Common myeloid progenitor, CD34-positive (primary cell): ENCODE data around the gene AP1G2.
"Not testable (repeated sequence)": the region's sequence is repeated elsewhere in the genome, so short reads cannot be mapped to it uniquely, and the experiment has no call there.

Experiments
- CTCF ChIA-PET: fragments of 350-600 bp; sonication (Branson Sonifier 250); formaldehyde crosslinking; loops from one replicate; lab custom pipeline; 2021; ENCODE audit warnings: antibody characterized with exemption; lab: Charles Lee
- POLR2A ChIA-PET: fragments of 350-600 bp; sonication (Branson Sonifier 250); formaldehyde crosslinking; loops from one replicate; lab custom pipeline; 2021; ENCODE audit warnings: antibody characterized with exemption; lab: Charles Lee
- DNase-seq, 3 donors: peaks; one replicate each; pipeline versions ENCODE4 v3.0.0 to v3.0.0-alpha.2; 2013
- H3K27ac ChIP-seq, 2 experiments: 1 replicate in 1 of 2; 2 replicates in 1 of 2; pipeline ENCODE4 v1.7.0; 2013; ENCODE audit warnings: inconsistent platforms in 2 of 2, low read length in 2 of 2, mild to moderate bottlenecking in 2 of 2, low read depth in 1 of 2, moderate library complexity in 1 of 2; ENCODE audit not compliant: severe bottlenecking in 2 of 2, insufficient read depth in 1 of 2, poor library complexity in 1 of 2
- H3K27me3 ChIP-seq, 5 experiments: replicated peaks in 2 of 5; 1 replicate in 3 of 5; 2 replicates in 2 of 5; pipeline versions ENCODE4 v1.6.1 to v1.7.0; 2013; ENCODE audit warnings: low read length in 4 of 5, mild to moderate bottlenecking in 2 of 5, moderate library complexity in 2 of 5, inconsistent platforms in 1 of 5; ENCODE audit not compliant: insufficient read depth in 5 of 5, control insufficient read depth in 4 of 5
- H3K36me3 ChIP-seq, 4 experiments: 1 replicate in 2 of 4; 2 replicates in 2 of 4; pipeline versions ENCODE4 v1.6.1 to v1.7.0; 2013; ENCODE audit warnings: low read length in 3 of 4, control low read depth in 1 of 4, mild to moderate bottlenecking in 1 of 4; ENCODE audit not compliant: control insufficient read depth in 4 of 4, insufficient read depth in 4 of 4
- H3K4me1 ChIP-seq, 4 experiments: 1 replicate in 3 of 4; 2 replicates in 1 of 4; pipeline versions ENCODE4 v1.6.1 to v1.7.1; 2013; ENCODE audit warnings: low read length in 3 of 4, mild to moderate bottlenecking in 3 of 4, control low read depth in 1 of 4, inconsistent platforms in 1 of 4, moderate library complexity in 1 of 4; ENCODE audit not compliant: control insufficient read depth in 4 of 4, insufficient read depth in 4 of 4; ENCODE audit errors: control extremely low read depth in 1 of 4
- H3K4me3 ChIP-seq, 7 experiments: 1 replicate in 4 of 7; 2 replicates in 3 of 7; pipeline versions ENCODE4 v1.5.1 to v1.7.0; 2013; ENCODE audit warnings: mild to moderate bottlenecking in 7 of 7, low read length in 6 of 7, moderate library complexity in 6 of 7, inconsistent platforms in 2 of 7, low read depth in 2 of 7, control low read depth in 1 of 7; ENCODE audit not compliant: insufficient read depth in 4 of 7, control insufficient read depth in 1 of 7; ENCODE audit errors: extremely low read depth in 1 of 7
- H3K9me3 ChIP-seq, 5 experiments: 1 replicate in 4 of 5; 2 replicates in 1 of 5; pipeline versions ENCODE4 v1.6.1 to v1.7.1; 2013; ENCODE audit warnings: low read length in 4 of 5, mild to moderate bottlenecking in 2 of 5, inconsistent platforms in 1 of 5, low read depth in 1 of 5, moderate library complexity in 1 of 5; ENCODE audit not compliant: control insufficient read depth in 4 of 5, insufficient read depth in 2 of 5; ENCODE audit errors: control extremely low read depth in 1 of 5
- WGBS: methylation state at CpG from one replicate; pipeline ENCODE4 v1.1.5; 2013; ENCODE audit not compliant: insufficient coverage; 5-methylcytosine and 5-hydroxymethylcytosine counted together

The AP1G2 gene

GRCh38 chr14:23536906-23537305, 30.7 kb downstream of the AP1G2 start:
- H3K27me3 ChIP-seq, H3K36me3 ChIP-seq, H3K27ac ChIP-seq, H3K4me3 ChIP-seq, H3K9me3 ChIP-seq, H3K4me1 ChIP-seq, DNase-seq: not testable (repeated sequence)
- 100% methylated on average over 6 of the region's 6 CpGs for WGBS
- ChIA-PET POLR2A (interaction anchor here (0.5 kb wide), 1 partner anchor 15 kb away, joined by 3 read pairs; the partner anchor contains the start of gene ZFHX2), CTCF (interaction anchor here (1.1 to 7.9 kb wide), 8 partner anchors 10 to 58 kb away, joined by 3 to 134 read pairs (median 5); no protein-coding TSS in a partner anchor)

- Histone ChIP-seq H3K36me3 (no peaks in the 10 kb centered on the region), H3K4me1 (peaks cover 0 to 5% (median 2%) of the 10 kb centered on the region in 4 experiments), H3K9me3 (no peaks in the 10 kb centered on the region), H3K27ac (no peak overlapping the region), H3K27me3 (no peaks in the 10 kb centered on the region), H3K4me3 (no peak overlapping the region)
- POLR2A ChIA-PET, result interaction anchor here (0.5 kb wide), 1 partner anchor 15 kb away, joined by 3 read pairs; the partner anchor contains the start of gene ZFHX2
- no CpG with 5 or more reads among the region's 2 CpGs for WGBS
- DNase-seq, result no peak
- CTCF ChIA-PET, result interaction anchor here (1.1 to 7.9 kb wide), 7 partner anchors 10 to 58 kb away, joined by 4 to 134 read pairs (median 6); no protein-coding TSS in a partner anchor
These were observed 31.1 kb downstream of the AP1G2 start for GRCh38 chr14:23536494-23536893.

- Histone ChIP-seq H3K4me3 (no peak overlapping the region), H3K36me3 (no peaks in the 10 kb centered on the region), H3K27ac (no peak overlapping the region), H3K4me1 (peaks cover 0 to 10% (median 7%) of the 10 kb centered on the region in 4 experiments), H3K9me3 (no peaks in the 10 kb centered on the region), H3K27me3 (no peaks in the 10 kb centered on the region)
- POLR2A ChIA-PET, result no interaction called here
- CTCF ChIA-PET, result interaction anchor here (3.1 to 7.9 kb wide), 3 partner anchors 13 to 57 kb away, joined by 11 to 134 read pairs (median 97); no protein-coding TSS in a partner anchor
- WGBS, result 92% methylated on average over 4 of the region's 4 CpGs
- no peak for DNase-seq
These were observed 31.6 kb downstream of the AP1G2 start for GRCh38 chr14:23535943-23536342.

- ChIA-PET CTCF (interaction anchor here (1.2 to 8.1 kb wide), 4 partner anchors 8 to 59 kb away, joined by 3 to 65 read pairs (median 4); partner anchors contain the start of gene THTPA), POLR2A (no interaction called here)
- 97% methylated on average over 10 of the region's 16 CpGs for WGBS
- no peak overlapping the region for H3K4me3 ChIP-seq
- DNase-seq, result no peak
- no peaks in the 10 kb centered on the region for H3K36me3 ChIP-seq
- H3K4me1 ChIP-seq, result peaks cover 0 to 19% (median 16%) of the 10 kb centered on the region in 4 experiments
- H3K27me3 ChIP-seq, result no peaks in the 10 kb centered on the region
- no peaks in the 10 kb centered on the region for H3K9me3 ChIP-seq
- no peak overlapping the region for H3K27ac ChIP-seq
These were observed 33.7 kb downstream of the AP1G2 start for GRCh38 chr14:23533652-23534435.

GRCh38 chr14:23532658-23533057, 34.9 kb downstream of the AP1G2 start:
- WGBS, result 96% methylated on average over 6 of the region's 7 CpGs
- Histone ChIP-seq H3K4me3 (no peak overlapping the region), H3K27ac (no peak overlapping the region), H3K9me3 (no peaks in the 10 kb centered on the region), H3K27me3 (no peaks in the 10 kb centered on the region), H3K36me3 (no peaks in the 10 kb centered on the region), H3K4me1 (peaks cover 0 to 19% (median 15%) of the 10 kb centered on the region in 4 experiments)
- POLR2A ChIA-PET, result interaction anchor here (1.2 kb wide), 1 partner anchor 31 kb away, joined by 3 read pairs; no protein-coding TSS in a partner anchor
- CTCF ChIA-PET, result interaction anchor here (0.6 to 8.1 kb wide), 6 partner anchors 9 to 268 kb away, joined by 3 to 65 read pairs (median 12); partner anchors contain the start of gene THTPA
- DNase-seq, result no peak

GRCh38 chr14:23531391-23531790, 36.2 kb downstream of the AP1G2 start:
- Histone ChIP-seq H3K27me3 (no peaks in the 10 kb centered on the region), H3K36me3 (peaks cover 0 to 2% (median 1%) of the 10 kb centered on the region in 4 experiments), H3K27ac (no peak overlapping the region), H3K9me3 (no peaks in the 10 kb centered on the region), H3K4me3 (no peak overlapping the region), H3K4me1 (peaks cover 0 to 19% (median 14%) of the 10 kb centered on the region in 4 experiments)
- 94% methylated on average over 12 of the region's 12 CpGs for WGBS
- ChIA-PET POLR2A (no interaction called here), CTCF (interaction anchor here (1.1 to 8.1 kb wide), 5 partner anchors 10 to 55 kb away, joined by 3 to 65 read pairs (median 21); partner anchors contain the start of genes AP1G2 and THTPA)
- no peak for DNase-seq
